Activated T-cell treated with anti-CD3 and anti-CD28 coated beads for 48 hours (primary cell): ENCODE data around the gene TESPA1.
"Not testable (repeated sequence)": the region's sequence is repeated elsewhere in the genome, so short reads cannot be mapped to it uniquely, and the experiment has no call there.

Source experiments
- DNase-seq: peaks from one replicate; pipeline ENCODE4 v3.0.0-alpha.2; 2020; ENCODE audit warnings: low read depth

TESPA1 gene

GRCh38 chr12:54945082-54945481 lies 39.5 kb downstream of the TESPA1 start:
- DNase-seq = no peak

GRCh38 chr12:54943292-54943691 lies 41.3 kb downstream of the TESPA1 start:
- DNase-seq = not testable (repeated sequence)

- no peak for DNase-seq
Observed at GRCh38 chr12:54941659-54942058, 42.9 kb downstream of the TESPA1 start.

GRCh38 chr12:54940727-54941315 lies 43.7 kb downstream of the TESPA1 start:
- DNase-seq = no peak

GRCh38 chr12:54937929-54938328 lies 46.6 kb downstream of the TESPA1 start:
- DNase-seq = no peak

- DNase-seq = no peak
Observed at GRCh38 chr12:54937376-54937775, 47.2 kb downstream of the TESPA1 start.

GRCh38 chr12:54936736-54937135 lies 47.8 kb downstream of the TESPA1 start:
- DNase-seq = no peak

GRCh38 chr12:54935235-54935951 lies 49.2 kb downstream of the TESPA1 start:
- peak; percentile 36 for DNase-seq

- no peak for DNase-seq
Observed at GRCh38 chr12:54934419-54934818, 50.1 kb downstream of the TESPA1 start.

- no peak for DNase-seq
Observed at GRCh38 chr12:54933376-54933775, 51.2 kb downstream of the TESPA1 start.

- DNase-seq = no peak
Observed at GRCh38 chr12:54932691-54933090, 51.9 kb downstream of the TESPA1 start.

- DNase-seq = no peak
Observed at GRCh38 chr12:54932038-54932437, 52.5 kb downstream of the TESPA1 start.

GRCh38 chr12:54929998-54930397 lies 54.6 kb downstream of the TESPA1 start:
- no peak for DNase-seq

GRCh38 chr12:54926246-54926645 lies 58.3 kb downstream of the TESPA1 start:
- DNase-seq = no peak

- no peak for DNase-seq
Observed at GRCh38 chr12:54924972-54925707, 59.4 kb downstream of the TESPA1 start.

GRCh38 chr12:54917001-54917488 lies 67.5 kb downstream of the TESPA1 start:
- no peak for DNase-seq
